Muscle of leg (tissue), 11 donors: Measurements from ENCODE around the gene CACNG7. TPM values are rescaled to one million over a fixed set of nuclear protein-coding genes. Genes with fewer than 3 reads are reported as not detected.

Source experiments
- DNase-seq: peaks from one replicate; pipeline ENCODE4 v3.0.0; 2013
- H3K27ac ChIP-seq: one replicate; pipeline ENCODE4 v1.5.1; 2013; ENCODE audit warnings: mild to moderate bottlenecking, low read length, control low read depth
- H3K27me3 ChIP-seq: one replicate; pipeline ENCODE4 v1.6.1; 2013; ENCODE audit warnings: low read length; ENCODE audit not compliant: control insufficient read depth, insufficient read depth
- H3K36me3 ChIP-seq: one replicate; pipeline ENCODE4 v1.6.1; 2013; ENCODE audit warnings: low read length; ENCODE audit not compliant: control insufficient read depth, insufficient read depth
- H3K4me1 ChIP-seq: one replicate; pipeline ENCODE4 v1.6.1; 2013; ENCODE audit warnings: low read length; ENCODE audit not compliant: control insufficient read depth, insufficient read depth
- H3K4me3 ChIP-seq: one replicate; pipeline ENCODE4 v1.5.1; 2013; ENCODE audit warnings: low read length, control low read depth
- H3K9me3 ChIP-seq: replicated peaks from 2 replicates; pipeline ENCODE4 v1.6.1; 2013; ENCODE audit warnings: low read depth, low read length; ENCODE audit not compliant: control insufficient read depth
- WGBS: methylation state at CpG from one replicate; pipeline ENCODE4 v1.1.5; 2013; ENCODE audit warnings: missing lambda C conversion rate; ENCODE audit not compliant: insufficient coverage; 5-methylcytosine and 5-hydroxymethylcytosine counted together
- polyA plus RNA-seq, 8 donors: library from polyadenylated mRNA; unstranded; fragments of 120-200 nt; gene quantifications; one replicate each; pipeline versions ENCODE4 v1.2.1 to v1.2.3, GENCODE V29; 2013; ENCODE audit warnings: inconsistent platforms in 1 of 8, low replicate concordance in 1 of 8; ENCODE audit not compliant: insufficient read length in 8 of 8, insufficient read depth in 1 of 8
- total RNA-seq: library from RNA; stranded (reverse); fragments of 120-200 nt; gene quantifications from one replicate; pipeline ENCODE4 v1.2.4, GENCODE V29; 2013

CACNG7 gene
- total and polyA plus RNA-seq, 9 donors: 0.04 to 2.1 (median 1.0) TPM; not detected in 1

GRCh38 chr19:53982611-53983010 is 73.5 kb downstream of the CACNG7 start:
- H3K36me3 ChIP-seq: no peaks in the 10 kb centered on the region
- H3K4me1 ChIP-seq: peaks cover 30% of the 10 kb centered on the region
- WGBS: 1% methylated on average over 33 of the region's 61 CpGs
- no peak for DNase-seq
- H3K27me3 ChIP-seq: peaks cover 66% of the 10 kb centered on the region
- no peak overlapping the region for H3K4me3 ChIP-seq
- H3K9me3 ChIP-seq: no peaks in the 10 kb centered on the region
- H3K27ac ChIP-seq: no peak overlapping the region

- DNase-seq: no peak
- no peak overlapping the region for H3K4me3 ChIP-seq
- H3K4me1 ChIP-seq: peaks cover 21% of the 10 kb centered on the region
- H3K27ac ChIP-seq: no peak overlapping the region
- H3K36me3 ChIP-seq: no peaks in the 10 kb centered on the region
- WGBS: 80% methylated on average over 17 of the region's 24 CpGs
- H3K9me3 ChIP-seq: no peaks in the 10 kb centered on the region
- peaks cover 55% of the 10 kb centered on the region for H3K27me3 ChIP-seq
Observed at GRCh38 chr19:53983457-53984289, 74.6 kb downstream of the CACNG7 start.

DNA sequence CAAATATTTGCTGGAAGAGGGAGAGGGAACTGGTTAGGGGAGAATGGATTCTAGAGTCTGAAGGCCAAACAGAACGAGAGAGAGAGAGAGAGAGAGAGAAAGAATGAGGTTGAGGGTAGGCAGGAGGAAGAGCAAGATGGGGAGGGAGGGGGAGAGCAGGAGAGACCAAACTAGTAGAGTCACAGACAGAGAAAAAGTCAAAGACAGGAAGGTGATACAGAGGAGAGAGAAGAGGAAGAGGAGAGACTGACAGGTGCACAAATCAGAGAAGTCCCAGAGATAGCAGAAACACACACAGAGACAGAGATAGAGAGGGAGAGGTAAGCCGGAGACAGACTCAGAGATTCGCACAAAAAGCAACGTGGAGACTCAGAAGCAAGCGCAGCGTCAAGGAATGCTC is 76.8 kb downstream of the CACNG7 start:
- Histone ChIP-seq H3K4me1 (peaks cover 18% of the 10 kb centered on the region), H3K36me3 (no peaks in the 10 kb centered on the region), H3K27ac (no peak overlapping the region), H3K27me3 (peaks cover 38% of the 10 kb centered on the region), H3K9me3 (no peaks in the 10 kb centered on the region), H3K4me3 (no peak overlapping the region)
- DNase-seq: no peak
- WGBS: 57% methylated on average over 3 of the region's 6 CpGs

- Histone ChIP-seq H3K9me3 (no peaks in the 10 kb centered on the region), H3K36me3 (no peaks in the 10 kb centered on the region), H3K27me3 (peaks cover 44% of the 10 kb centered on the region), H3K27ac (no peak overlapping the region), H3K4me1 (peaks cover 26% of the 10 kb centered on the region), H3K4me3 (no peak overlapping the region)
- WGBS: 76% methylated on average over 6 of the region's 6 CpGs
- DNase-seq: no peak
Observed at GRCh38 chr19:53988981-53989380, 79.9 kb downstream of the CACNG7 start.

DNA sequence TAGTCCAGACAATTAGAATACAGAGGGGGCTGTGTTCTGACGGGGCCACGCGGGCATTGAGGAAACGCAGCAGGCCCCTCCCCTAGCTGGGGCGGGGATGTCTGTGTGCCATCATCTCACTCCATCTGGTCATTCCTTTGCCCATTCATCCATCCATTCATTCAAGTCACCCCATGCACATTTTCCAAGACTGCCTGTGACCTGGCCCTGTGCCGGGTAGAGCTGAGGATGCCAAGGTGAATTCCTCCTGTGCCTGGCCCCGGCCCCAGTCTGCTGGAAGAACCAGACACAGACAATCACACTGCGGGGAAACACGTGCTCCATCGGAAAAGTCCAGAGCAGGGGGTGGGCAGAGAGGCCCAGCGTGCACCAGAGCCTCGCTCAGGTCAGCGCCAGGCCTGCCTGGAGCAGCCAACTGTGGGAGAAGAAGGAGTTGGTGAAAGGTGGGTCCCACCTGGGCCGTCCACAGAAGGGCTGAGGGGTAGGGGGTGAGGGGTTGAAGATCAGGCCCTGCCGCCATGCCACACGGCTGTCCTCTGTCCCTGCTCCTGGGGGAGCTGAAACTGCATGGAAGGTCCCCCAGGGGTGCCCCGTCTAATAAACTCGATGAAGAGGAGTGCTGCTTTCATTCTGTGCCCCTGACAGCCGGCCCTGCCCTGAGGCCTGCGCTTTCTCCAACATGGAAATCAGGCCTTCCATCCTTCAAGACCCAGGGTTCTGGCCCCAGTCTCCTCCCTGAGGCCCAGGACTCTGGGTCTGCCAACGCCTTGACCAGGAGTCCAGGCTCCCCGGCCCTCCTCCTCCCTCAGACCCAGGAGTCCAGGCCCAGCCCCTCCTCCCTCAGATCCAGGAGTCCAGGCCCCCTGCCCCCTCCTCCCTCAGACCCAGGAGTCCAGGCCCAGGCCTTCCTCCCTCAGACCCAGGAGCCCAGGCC is 80.8 kb downstream of the CACNG7 start:
- Histone ChIP-seq H3K27me3 (peaks cover 41% of the 10 kb centered on the region), H3K4me3 (no peak overlapping the region), H3K27ac (peak overlapping the region; percentile 59), H3K9me3 (no peaks in the 10 kb centered on the region), H3K36me3 (no peaks in the 10 kb centered on the region), H3K4me1 (peaks cover 26% of the 10 kb centered on the region)
- no peak for DNase-seq
- WGBS: 41% methylated on average over 16 of the region's 22 CpGs

GRCh38 chr19:53991224-53992113 is 82.4 kb downstream of the CACNG7 start, which contains the start of gene CACNG6:
TSS of gene CACNG6 (plus strand) at chr19:53991637. CDS start at chr19:53992878, 1,241 bp downstream.
- peak within 1 kb of the TSS; percentile 84 for H3K27ac ChIP-seq
- WGBS: 4% methylated on average over 35 of the region's 66 CpGs
- DNase-seq: peak; percentile 75
- peaks cover 26% of the 10 kb centered on the region for H3K4me1 ChIP-seq
- H3K27me3 ChIP-seq: peaks cover 43% of the 10 kb centered on the region
- H3K36me3 ChIP-seq: no peaks in the 10 kb centered on the region
- no peaks in the 10 kb centered on the region for H3K9me3 ChIP-seq
- peak within 1 kb of the TSS; percentile 45 for H3K4me3 ChIP-seq

GRCh38 chr19:53992211-53992610 is 83.1 kb downstream of the CACNG7 start:
- Histone ChIP-seq H3K9me3 (no peaks in the 10 kb centered on the region), H3K36me3 (no peaks in the 10 kb centered on the region), H3K4me3 (peak overlapping the region; percentile 45), H3K27ac (peak overlapping the region; percentile 78), H3K4me1 (peaks cover 26% of the 10 kb centered on the region), H3K27me3 (peaks cover 43% of the 10 kb centered on the region)
- 74% methylated on average over 8 of the region's 9 CpGs for WGBS
- DNase-seq: no peak

DNA sequence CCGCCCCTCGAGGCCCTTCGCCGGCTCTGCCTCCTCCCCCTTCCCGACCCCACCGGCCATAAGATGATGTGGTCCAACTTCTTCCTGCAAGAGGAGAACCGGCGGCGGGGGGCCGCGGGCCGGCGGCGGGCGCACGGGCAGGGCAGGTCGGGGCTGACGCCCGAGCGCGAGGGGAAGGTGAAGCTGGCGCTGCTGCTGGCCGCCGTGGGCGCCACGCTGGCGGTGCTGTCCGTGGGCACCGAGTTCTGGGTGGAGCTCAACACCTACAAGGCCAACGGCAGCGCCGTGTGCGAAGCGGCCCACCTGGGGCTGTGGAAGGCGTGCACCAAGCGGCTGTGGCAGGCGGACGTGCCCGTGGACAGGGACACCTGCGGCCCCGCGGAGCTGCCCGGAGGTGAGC is 83.7 kb downstream of the CACNG7 start:
- Histone ChIP-seq H3K27ac (no peak overlapping the region), H3K27me3 (peaks cover 43% of the 10 kb centered on the region)

DNA sequence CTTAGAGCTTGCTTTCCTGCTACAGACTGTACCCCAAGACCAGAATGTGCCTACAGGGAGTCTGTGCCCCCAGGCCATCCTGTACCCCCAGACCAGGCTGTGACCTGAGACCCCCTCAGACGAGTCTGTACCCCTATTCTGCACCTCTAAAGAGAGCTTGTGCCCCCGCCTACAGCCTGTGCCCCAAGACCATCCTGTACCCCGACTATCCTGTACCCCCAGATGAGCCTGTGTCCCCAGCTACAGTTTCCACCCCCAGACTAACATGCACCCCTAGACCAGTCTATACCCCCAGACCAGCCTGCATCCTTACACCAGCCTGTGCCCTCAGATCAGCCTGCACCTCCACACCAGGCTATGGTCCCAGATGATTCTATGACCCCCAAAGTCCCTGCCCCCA is 84.4 kb downstream of the CACNG7 start:
- DNase-seq: no peak
- WGBS: 58% methylated on average over 3 of the region's 3 CpGs
- no peaks in the 10 kb centered on the region for H3K36me3 ChIP-seq
- no peaks in the 10 kb centered on the region for H3K9me3 ChIP-seq
- H3K4me1 ChIP-seq: peaks cover 26% of the 10 kb centered on the region
- peaks cover 47% of the 10 kb centered on the region for H3K27me3 ChIP-seq
- H3K27ac ChIP-seq: no peak overlapping the region
- H3K4me3 ChIP-seq: no peak overlapping the region

More for the DNA sequence above, 83.7 kb downstream of the CACNG7 start:
- H3K4me1 ChIP-seq: peaks cover 26% of the 10 kb centered on the region
- no peaks in the 10 kb centered on the region for H3K36me3 ChIP-seq
- H3K9me3 ChIP-seq: no peaks in the 10 kb centered on the region
- DNase-seq: no peak
- H3K4me3 ChIP-seq: peak overlapping the region; percentile 45
- WGBS: 20% methylated on average over 43 of the region's 43 CpGs
